ENCODE measurements around the gene ZNF830.

DNA sequence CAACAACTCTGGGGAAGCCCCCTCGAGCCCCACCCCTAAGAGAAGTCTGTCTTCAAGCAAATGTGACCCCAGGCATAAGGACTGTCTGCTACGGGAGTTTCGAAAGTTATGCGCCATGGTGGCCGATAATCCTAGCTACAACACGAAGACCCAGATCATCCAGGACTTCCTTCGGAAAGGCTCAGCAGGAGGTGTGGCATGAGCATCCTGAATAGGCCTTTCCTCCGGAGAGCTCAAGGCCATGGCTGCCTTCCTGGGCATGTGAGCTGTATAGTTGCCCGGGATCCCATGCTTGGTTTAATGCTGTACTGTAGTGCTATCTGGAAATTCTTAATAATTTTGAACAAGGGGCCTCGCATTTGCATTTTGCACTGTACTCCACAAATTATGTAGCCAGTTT, 28.1 kb downstream of the ZNF830 start:
- TF ChIP-seq CTCF (conservative IDR thresholded peaks at IDR 0.05) = no peak
- no peak for TF ChIP-seq EZH2 (IDR thresholded peaks at IDR 0.05; ENCODE audit: low read depth)
